Measurements from ENCODE around the gene VPS26A.

Gene VPS26A

DNA sequence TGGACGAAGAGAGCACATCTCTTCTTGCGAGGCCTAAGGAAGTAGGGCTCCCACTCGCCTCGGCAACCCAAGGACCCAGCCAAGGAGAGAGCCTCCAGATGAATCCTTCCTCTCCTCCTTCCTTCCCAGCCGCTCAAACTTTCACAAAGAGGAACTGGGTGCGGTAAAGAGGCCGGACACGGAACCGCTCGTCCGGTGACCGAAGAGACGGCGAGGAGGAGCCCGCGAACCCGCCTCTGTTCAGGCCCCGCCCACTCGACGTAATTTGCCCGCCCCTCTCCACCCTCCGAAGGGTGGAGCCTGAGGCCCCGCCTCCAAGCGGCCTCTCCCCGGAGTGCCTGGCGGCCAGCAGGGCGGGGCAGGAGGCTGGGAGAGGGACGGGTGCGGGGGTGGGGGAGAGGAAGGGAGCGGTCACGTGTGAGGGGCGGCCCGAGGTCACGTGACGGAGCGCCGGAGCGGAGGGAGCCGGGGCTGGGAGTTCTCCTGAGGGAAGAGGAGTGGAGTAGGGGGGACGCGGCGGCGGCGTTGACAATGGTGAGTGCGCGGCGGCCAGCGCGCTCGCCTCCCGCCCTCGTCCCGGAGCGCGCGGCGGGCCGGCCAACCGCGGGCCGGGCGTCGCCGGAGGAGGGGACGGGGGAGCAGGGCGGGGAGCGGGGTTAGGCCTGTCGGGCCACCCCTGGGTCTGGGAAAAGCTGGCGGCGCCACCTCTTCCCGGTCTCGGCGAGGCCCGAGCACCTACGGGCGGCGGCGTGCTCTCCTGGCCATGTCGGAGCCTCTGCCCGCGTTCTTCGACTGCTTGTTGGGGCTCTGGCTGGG is at the start of gene VPS26A:
Gene VPS26A, plus strand, starts transcription at position 432 of the 816 bp plus-strand sequence. Its CDS starts 100 bp downstream, at position 532.
- peak; percentile 98 to 99 for DNase-seq (ENCODE audit: low read depth in 2 of 2)

- no peak for DNase-seq (ENCODE audit: low read depth in 2 of 2)
Measured at GRCh38 chr10:69074532-69074931, 49.4 kb upstream of the VPS26A start.

DNA sequence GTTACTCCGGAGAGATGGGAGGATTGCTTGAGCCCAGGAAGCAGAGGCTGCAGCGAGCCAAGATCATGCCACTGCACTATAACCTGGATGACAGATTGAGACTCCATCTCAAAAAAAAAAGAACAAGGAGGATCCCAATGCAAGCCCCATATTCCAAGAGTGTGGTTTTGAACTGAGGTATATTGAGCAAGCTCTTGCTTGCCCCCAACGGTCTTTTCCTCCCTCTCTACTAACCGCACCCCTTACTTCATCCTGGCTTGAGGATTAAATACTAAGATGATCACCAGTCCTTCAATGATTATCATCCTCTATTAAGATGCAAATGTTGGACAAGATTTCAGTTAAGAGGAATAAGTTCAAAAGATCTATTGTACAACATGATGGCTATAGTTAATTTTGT is 48.5 kb upstream of the VPS26A start:
- DNase-seq (ENCODE audit: low read depth in 2 of 2) = no peak

GRCh38 chr10:69078311-69078710 is 45.7 kb upstream of the VPS26A start:
- DNase-seq (ENCODE audit: low read depth in 2 of 2) = no peak

- no peak for DNase-seq (ENCODE audit: low read depth in 2 of 2)
Measured at GRCh38 chr10:69080226-69080625, 43.8 kb upstream of the VPS26A start.

DNA sequence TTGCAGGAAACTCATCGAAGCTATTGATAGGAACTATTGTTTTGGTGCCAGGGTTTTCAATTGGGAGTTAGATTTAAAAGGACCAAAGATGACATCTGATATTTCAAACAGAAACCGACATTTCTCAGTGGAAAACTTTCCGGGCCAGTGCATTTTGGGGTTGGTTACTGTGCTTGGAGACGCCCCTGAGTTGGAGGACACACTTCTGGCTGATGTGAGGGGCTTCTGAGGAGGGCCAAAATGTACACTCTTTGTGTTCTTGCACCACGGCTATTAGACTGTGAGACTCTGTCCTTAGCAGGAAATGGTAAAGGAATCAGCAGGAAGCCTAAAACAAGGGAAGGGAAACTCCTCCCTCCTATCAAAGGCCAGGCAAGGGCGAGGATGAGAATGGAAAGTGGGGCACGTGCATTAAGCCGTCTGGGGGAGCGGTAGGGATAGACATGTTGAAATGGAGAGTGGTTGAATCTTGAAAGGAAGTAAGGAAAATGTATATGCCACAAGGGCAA is 37.9 kb upstream of the VPS26A start:
- DNase-seq (ENCODE audit: low read depth in 2 of 2) = no peak

DNA sequence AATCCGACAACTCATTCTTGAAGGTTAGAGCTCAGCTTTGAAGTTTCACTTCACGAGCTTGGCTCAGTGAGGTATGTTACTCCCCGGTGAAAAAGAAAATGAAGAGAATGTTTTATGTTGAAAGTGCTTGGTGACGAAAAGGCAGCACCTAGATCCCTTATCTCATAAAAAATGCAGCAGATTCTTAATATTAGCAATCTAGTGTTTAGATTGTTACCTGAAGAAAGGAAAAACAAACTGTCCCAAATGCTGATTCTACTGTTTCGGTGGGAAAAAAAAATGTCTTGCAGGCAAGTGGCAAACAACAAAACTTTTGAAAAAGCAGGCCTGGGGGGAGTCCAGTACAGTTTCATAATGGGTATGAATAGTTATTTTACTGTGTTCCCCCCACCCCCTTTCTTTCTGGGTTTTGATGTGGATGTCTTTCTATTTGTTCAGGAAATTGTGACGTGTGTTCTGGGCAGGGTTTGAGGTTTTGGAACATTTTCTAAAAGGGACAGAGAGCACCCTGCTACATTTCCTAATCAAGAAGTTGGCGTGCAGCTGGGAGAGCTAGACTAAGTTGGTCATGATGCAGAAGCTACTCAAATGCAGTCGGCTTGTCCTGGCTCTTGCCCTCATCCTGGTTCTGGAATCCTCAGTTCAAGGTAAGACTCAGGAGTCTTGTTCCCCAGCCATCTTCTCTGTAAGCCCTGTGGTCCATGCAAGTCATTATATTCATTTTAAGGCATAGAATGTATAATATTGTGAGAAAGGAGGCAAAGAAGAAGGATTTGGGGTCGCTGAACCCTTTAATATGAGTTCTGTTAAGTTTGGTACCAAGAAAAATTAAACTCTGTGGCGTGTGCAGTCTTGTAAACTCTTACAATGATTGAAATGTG is 36.1 kb upstream of the VPS26A start, which contains the start of gene SRGN:
Gene SRGN, plus strand, starts transcription at position 514 of the 881 bp plus-strand sequence. Its CDS starts 55 bp downstream, at position 569.
- DNase-seq (ENCODE audit: low read depth in 2 of 2) = peak; percentile 65 to 72

- DNase-seq (ENCODE audit: low read depth in 2 of 2) = no peak
Measured at GRCh38 chr10:69088471-69088769, 35.6 kb upstream of the VPS26A start.

DNA sequence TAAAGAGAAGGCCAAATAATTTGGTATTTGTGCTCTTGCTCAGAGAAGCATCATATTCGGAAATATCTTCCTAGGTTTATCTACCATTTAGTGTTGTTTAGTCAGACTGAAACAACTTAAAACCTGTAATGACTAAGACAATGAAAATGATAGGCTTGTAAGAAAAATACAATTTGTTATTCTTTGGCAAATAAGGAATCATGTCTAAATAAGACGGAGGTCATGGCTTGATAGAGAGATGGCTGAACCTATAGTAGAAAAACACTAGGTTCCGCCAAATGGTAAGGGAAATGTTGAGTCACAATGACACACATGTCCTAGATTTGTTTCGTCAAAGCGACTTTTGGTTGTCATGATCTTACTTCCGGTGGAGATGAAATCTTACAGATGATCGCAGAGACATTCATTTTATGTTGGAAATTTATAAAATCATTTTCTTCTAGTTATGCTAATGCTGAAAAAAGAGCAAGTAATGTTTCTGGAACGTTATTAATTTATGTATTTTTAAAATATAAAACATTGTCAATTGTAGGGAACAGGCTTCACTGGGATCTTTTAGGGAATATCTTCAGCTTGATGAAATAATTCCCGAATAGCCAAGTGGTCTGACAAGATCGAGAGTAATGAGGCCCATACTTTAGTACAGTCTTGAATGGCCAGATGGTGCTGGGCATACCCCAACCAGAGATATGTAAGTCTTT is 35.0 kb upstream of the VPS26A start:
- peak in 1 of 2 donors; percentile 29 for DNase-seq (ENCODE audit: low read depth in 2 of 2)

GRCh38 chr10:69089638-69090599 is 34.1 kb upstream of the VPS26A start:
- peak; percentile 73 to 81 for DNase-seq (ENCODE audit: low read depth in 2 of 2)

GRCh38 chr10:69090685-69091084 is 33.3 kb upstream of the VPS26A start:
- no peak for DNase-seq (ENCODE audit: low read depth in 2 of 2)

- DNase-seq (ENCODE audit: low read depth in 2 of 2) = no peak
Measured at GRCh38 chr10:69091143-69091651, 32.8 kb upstream of the VPS26A start.

DNA sequence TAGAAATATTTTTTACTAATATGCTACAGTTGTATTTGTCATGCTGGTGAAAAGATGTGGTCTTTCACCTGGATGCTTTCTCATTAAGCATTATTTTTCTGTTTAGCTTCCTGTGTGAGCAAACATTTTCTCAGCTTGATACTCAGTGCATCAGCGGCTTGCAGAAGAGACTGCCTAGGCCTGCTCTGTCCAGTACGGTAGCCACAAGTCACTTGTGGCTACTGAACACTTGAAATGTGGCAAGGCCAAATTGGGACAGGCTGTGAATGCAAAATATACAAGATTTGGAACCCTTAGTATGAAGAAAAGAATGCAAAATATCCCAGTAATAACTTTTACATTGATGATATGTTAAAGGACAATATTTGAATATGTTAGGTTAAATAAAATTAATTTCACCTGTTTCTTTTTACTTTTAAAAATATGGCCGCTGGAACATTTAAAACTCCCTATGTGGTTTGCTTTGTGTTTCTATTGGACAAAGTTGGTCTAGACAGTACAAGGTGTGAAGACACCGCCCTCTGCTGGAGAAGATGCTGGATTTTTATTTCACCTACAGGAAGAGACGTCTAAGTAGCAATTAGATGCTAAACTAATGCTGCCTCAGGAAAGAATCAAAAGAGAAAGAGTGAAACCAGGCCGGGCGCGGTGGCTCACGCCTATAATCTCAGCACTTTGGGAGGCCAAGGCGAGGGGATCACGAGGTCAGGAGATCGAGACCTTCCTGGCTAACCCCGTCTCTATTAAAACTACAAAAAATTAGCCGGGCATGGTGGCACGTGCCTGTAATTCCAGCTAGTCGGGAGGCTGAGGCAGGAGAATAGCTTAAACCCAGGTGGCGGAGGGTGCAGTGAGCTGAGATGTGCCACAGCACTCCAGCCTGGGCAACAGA is 30.8 kb upstream of the VPS26A start:
- DNase-seq (ENCODE audit: low read depth in 2 of 2) = peak; percentile 67 to 79

DNA sequence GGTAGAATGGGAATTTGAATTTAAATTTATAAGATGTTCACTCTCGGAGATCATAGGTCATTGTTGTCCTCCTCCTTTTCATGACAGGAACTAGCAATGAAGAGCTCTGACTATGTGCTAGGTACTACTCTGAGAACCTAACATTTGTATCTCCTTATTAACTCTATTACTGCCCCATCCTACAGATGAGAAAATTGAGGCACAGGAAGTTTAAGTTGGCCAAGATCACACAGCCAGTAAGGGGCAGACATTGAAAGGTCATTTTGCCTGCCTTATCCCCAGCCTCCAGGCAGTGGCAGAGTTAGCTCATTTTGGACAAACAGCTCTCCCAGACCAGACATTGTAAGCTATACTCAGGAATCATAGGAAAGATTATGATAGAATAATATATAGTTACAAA is 30.0 kb upstream of the VPS26A start:
- DNase-seq (ENCODE audit: low read depth in 2 of 2) = no peak

DNA sequence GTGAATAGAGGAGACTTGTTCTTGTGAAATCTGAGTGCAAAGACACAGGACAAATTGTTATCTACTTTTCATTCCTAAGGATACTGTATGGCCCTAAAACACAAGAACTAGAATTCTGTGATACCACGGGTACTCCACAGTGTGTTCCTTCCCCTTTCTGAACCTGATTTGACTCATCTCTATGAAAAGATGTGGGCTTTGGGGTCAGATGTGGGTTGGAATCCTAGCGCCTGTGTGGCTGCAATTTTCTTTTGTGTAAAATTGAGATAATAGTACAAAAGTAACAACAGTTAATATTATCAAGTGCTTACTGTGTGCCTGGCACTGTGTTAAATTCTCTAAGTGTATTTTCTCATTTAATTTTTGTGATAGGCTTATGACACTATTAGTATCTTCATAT is 27.9 kb upstream of the VPS26A start:
- no peak for DNase-seq (ENCODE audit: low read depth in 2 of 2)

DNA sequence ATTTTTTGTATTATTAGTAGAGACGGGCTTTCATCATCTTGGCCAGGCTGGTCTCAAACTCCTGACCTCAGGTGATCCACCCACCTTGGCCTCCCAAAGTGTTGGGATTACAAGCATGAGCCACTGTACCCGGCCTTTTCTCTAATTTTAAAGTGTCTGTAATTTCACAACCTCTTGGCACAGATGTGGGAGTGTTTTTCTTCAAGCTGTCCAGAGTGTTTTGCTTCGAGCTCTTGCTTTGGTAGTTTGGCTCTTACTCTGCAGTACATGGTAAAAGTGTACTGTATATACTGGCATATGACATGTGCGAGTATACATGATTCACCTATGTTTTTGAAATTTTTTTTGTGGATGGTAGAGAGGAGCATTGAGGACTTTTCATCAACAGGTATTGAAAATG is 26.2 kb upstream of the VPS26A start:
- DNase-seq (ENCODE audit: low read depth in 2 of 2) = no peak

GRCh38 chr10:69100136-69100872 is 23.7 kb upstream of the VPS26A start:
- DNase-seq (ENCODE audit: low read depth in 2 of 2) = no peak

GRCh38 chr10:69101451-69102095 is 22.4 kb upstream of the VPS26A start:
- no peak for DNase-seq (ENCODE audit: low read depth in 2 of 2)
